Measurements from ENCODE around the gene STKLD1.

The STKLD1 gene

DNA sequence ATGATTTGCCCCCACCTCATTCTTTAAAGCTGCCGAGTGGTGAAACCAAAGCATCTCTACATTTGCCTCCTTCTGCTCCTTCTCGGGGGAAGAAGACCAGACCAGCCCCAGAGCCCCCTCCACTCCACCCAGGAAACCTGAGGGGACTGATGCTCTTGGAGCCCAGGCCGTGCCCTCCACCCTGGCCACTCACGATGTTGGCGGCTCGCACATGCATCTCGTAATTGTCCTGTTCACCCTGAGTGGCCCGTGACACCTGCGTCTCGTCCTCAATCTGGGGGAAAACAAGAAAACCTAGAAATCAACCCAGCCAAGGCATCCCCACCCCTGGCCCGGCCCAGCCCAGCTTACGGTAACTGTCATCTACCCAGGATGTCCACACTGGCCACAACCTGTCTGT lies 31.2 kb upstream of the STKLD1 start:
- Histone ChIP-seq H4K8ac (ENCODE audit: low read depth, low read length) (no peak overlapping the region), H3K36me3 (replicated peaks in 1 of 2; ENCODE audit: control insufficient read depth in 2 of 2, insufficient read depth in 2 of 2, low read length in 2 of 2) (peaks cover 70 to 81% of the 10 kb centered on the region in 2 donors)
- WGBS, 2 donors (ENCODE audit: extremely low coverage in 2 of 2, insufficient read length in 2 of 2, insufficient replicate concordance in 1 of 2) = no CpG with 5 or more reads among the region's 12 CpGs

DNA sequence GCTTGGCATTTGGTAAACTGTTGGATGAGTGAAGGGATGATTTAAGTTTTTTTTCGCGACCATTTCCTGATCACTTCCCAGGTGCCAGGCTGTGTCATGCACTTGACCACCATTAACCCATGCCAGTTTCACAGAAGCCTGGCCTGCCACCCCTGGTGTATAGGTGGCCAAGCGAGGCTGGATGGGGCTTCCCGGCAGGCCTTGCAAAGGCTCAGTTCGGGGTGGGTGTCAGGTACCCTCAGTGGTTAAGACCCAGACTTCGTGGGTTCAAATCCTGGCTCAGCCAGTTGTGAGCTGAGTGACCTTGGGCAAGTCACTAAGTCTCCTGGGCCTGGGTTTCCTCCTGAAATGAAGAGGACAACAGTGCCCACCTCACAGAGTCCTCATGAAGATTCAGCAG lies 30.6 kb upstream of the STKLD1 start:
- Histone ChIP-seq H4K8ac (ENCODE audit: low read depth, low read length) (no peak overlapping the region), H3K9ac (ENCODE audit: low read depth, low read length, poor library complexity) (no peak overlapping the region), H3K79me1 (ENCODE audit: low read depth, low read length) (peaks cover 25% of the 10 kb centered on the region), H2BK5ac (ENCODE audit: low read length) (no peak overlapping the region), H3K18ac (ENCODE audit: low read length) (no peak overlapping the region), H3K36me3 (replicated peaks in 1 of 2; ENCODE audit: control insufficient read depth in 2 of 2, insufficient read depth in 2 of 2, low read length in 2 of 2) (peaks cover 70 to 81% of the 10 kb centered on the region in 2 donors), H3K4ac (ENCODE audit: low read length) (no peak overlapping the region), H2AFZ (ENCODE audit: low read length) (no peak overlapping the region), H3K4me3 (ENCODE audit: low read length in 2 of 2) (peak overlapping the region in 1 of 2 donors; percentile 59), H3K9me3 (replicated peaks in 1 of 2; ENCODE audit: control insufficient read depth in 2 of 2, insufficient read depth in 1 of 2, low read depth in 1 of 2, low read length in 2 of 2) (no peaks in the 10 kb centered on the region), H3K4me1 (ENCODE audit: control insufficient read depth in 2 of 2, insufficient read depth in 1 of 2, low read depth in 1 of 2, low read length in 2 of 2) (peaks cover 7 to 15% of the 10 kb centered on the region in 2 donors), H3K27me3 (ENCODE audit: control insufficient read depth in 3 of 3, insufficient read depth in 3 of 3, low read depth in 1 of 3, low read length in 3 of 3) (no peaks in the 10 kb centered on the region), H2BK120ac (ENCODE audit: low read depth, low read length) (no peak overlapping the region), H4K91ac (ENCODE audit: low read depth, low read length, poor library complexity) (no peak overlapping the region), H2BK15ac (ENCODE audit: low read length) (no peak overlapping the region), H3K23ac (ENCODE audit: low read depth, low read length, poor library complexity) (no peak overlapping the region), H2AK5ac (ENCODE audit: low read depth, low read length) (no peak overlapping the region), H3K27ac (replicated peaks; ENCODE audit: low read length) (no peak overlapping the region), H3K4me2 (ENCODE audit: insufficient read depth, low read length, poor library complexity, severe bottlenecking) (no peak overlapping the region), H2BK12ac (ENCODE audit: low read length) (no peak overlapping the region), H3K14ac (ENCODE audit: low read length) (no peak overlapping the region)
- DNase-seq (ENCODE audit: low spot score) = no peak
- no CpG with 5 or more reads among the region's 6 CpGs for WGBS, 2 donors (ENCODE audit: extremely low coverage in 2 of 2, insufficient read length in 2 of 2, insufficient replicate concordance in 1 of 2)

More for the DNA sequence above, 31.2 kb upstream of the STKLD1 start:
- Histone ChIP-seq H3K9ac (ENCODE audit: low read depth, low read length, poor library complexity) (no peak overlapping the region), H3K4me3 (ENCODE audit: low read length in 2 of 2) (no peak overlapping the region), H2BK12ac (ENCODE audit: low read length) (no peak overlapping the region), H3K79me1 (ENCODE audit: low read depth, low read length) (peaks cover 25% of the 10 kb centered on the region), H3K14ac (ENCODE audit: low read length) (no peak overlapping the region), H3K18ac (ENCODE audit: low read length) (no peak overlapping the region), H2AK5ac (ENCODE audit: low read depth, low read length) (no peak overlapping the region), H3K9me3 (replicated peaks in 1 of 2; ENCODE audit: control insufficient read depth in 2 of 2, insufficient read depth in 1 of 2, low read depth in 1 of 2, low read length in 2 of 2) (no peaks in the 10 kb centered on the region), H3K4me1 (ENCODE audit: control insufficient read depth in 2 of 2, insufficient read depth in 1 of 2, low read depth in 1 of 2, low read length in 2 of 2) (peaks cover 7 to 15% of the 10 kb centered on the region in 2 donors), H3K4ac (ENCODE audit: low read length) (no peak overlapping the region), H4K91ac (ENCODE audit: low read depth, low read length, poor library complexity) (no peak overlapping the region), H2BK120ac (ENCODE audit: low read depth, low read length) (no peak overlapping the region), H3K23ac (ENCODE audit: low read depth, low read length, poor library complexity) (no peak overlapping the region), H3K27me3 (ENCODE audit: control insufficient read depth in 3 of 3, insufficient read depth in 3 of 3, low read depth in 1 of 3, low read length in 3 of 3) (no peaks in the 10 kb centered on the region), H2AFZ (ENCODE audit: low read length) (no peak overlapping the region), H3K27ac (replicated peaks; ENCODE audit: low read length) (no peak overlapping the region), H2BK15ac (ENCODE audit: low read length) (no peak overlapping the region), H3K4me2 (ENCODE audit: insufficient read depth, low read length, poor library complexity, severe bottlenecking) (no peak overlapping the region), H2BK5ac (ENCODE audit: low read length) (no peak overlapping the region)
- DNase-seq (ENCODE audit: low spot score) = no peak

DNA sequence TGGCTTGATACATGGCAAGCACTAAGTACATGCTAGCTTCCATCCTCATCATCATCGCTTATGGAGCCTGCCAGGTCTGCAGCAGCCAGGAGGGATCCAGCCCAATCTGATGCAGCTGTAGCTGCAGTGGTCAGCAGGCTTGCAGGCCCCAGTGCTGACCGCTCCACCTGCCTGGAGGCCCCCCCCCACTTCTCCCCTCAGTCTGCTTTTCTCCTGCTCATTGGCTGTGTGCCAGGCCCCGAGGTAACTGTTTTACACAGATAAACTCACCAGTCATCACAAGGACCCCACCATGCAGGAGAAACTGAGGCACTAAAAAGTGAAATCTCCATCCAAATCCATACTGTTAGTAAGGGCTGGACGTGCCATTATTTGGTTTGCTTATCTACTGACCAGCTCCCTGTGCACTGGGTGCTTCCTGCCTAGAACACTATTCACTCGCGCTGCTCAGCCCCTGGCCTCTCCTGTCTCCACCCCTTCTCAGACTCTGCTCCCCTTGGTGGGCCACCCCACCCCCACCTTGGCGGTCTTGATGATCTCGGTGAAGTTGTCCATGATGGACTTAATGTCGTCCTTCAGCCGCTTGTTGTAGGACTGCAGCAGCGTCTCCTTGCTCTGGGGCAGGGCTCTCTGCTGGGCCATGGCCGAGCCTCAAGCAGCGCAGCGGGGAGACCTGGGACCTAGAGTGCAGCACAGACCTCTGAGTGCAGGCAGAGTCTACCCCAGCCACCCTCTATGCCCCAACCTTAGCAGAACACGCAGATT lies 30.0 kb upstream of the STKLD1 start:
- no peak overlapping the region for H2AK5ac ChIP-seq (ENCODE audit: low read depth, low read length)
- H2AFZ ChIP-seq (ENCODE audit: low read length) = no peak overlapping the region
- H3K9ac ChIP-seq (ENCODE audit: low read depth, low read length, poor library complexity) = peak overlapping the region; percentile 92
- H3K9me3 ChIP-seq (replicated peaks in 1 of 2; ENCODE audit: control insufficient read depth in 2 of 2, insufficient read depth in 1 of 2, low read depth in 1 of 2, low read length in 2 of 2) = no peaks in the 10 kb centered on the region
- H4K91ac ChIP-seq (ENCODE audit: low read depth, low read length, poor library complexity) = no peak overlapping the region
- peaks cover 7 to 15% of the 10 kb centered on the region in 2 donors for H3K4me1 ChIP-seq (ENCODE audit: control insufficient read depth in 2 of 2, insufficient read depth in 1 of 2, low read depth in 1 of 2, low read length in 2 of 2)
- no peak for DNase-seq (ENCODE audit: low spot score)
- no peaks in the 10 kb centered on the region for H3K27me3 ChIP-seq (ENCODE audit: control insufficient read depth in 3 of 3, insufficient read depth in 3 of 3, low read depth in 1 of 3, low read length in 3 of 3)
- no peak overlapping the region for H4K8ac ChIP-seq (ENCODE audit: low read depth, low read length)
- H3K23ac ChIP-seq (ENCODE audit: low read depth, low read length, poor library complexity) = peak overlapping the region; percentile 8
- no peak overlapping the region for H2BK120ac ChIP-seq (ENCODE audit: low read depth, low read length)
- no peak overlapping the region for H3K14ac ChIP-seq (ENCODE audit: low read length)
- no peak overlapping the region for H2BK15ac ChIP-seq (ENCODE audit: low read length)
- H2BK12ac ChIP-seq (ENCODE audit: low read length) = no peak overlapping the region
- no peak overlapping the region for H3K4ac ChIP-seq (ENCODE audit: low read length)
- peak overlapping the region; percentile 2 for H2BK5ac ChIP-seq (ENCODE audit: low read length)
- peak overlapping the region; percentile 18 for H3K18ac ChIP-seq (ENCODE audit: low read length)
- no CpG with 5 or more reads among the region's 15 CpGs for WGBS, 2 donors (ENCODE audit: extremely low coverage in 2 of 2, insufficient read length in 2 of 2, insufficient replicate concordance in 1 of 2)
- peak overlapping the region; percentile 89 to 100 for H3K4me3 ChIP-seq (ENCODE audit: low read length in 2 of 2)
- peaks cover 71 to 81% of the 10 kb centered on the region in 2 donors for H3K36me3 ChIP-seq (replicated peaks in 1 of 2; ENCODE audit: control insufficient read depth in 2 of 2, insufficient read depth in 2 of 2, low read length in 2 of 2)
- no peak overlapping the region for H3K27ac ChIP-seq (replicated peaks; ENCODE audit: low read length)
- H3K4me2 ChIP-seq (ENCODE audit: insufficient read depth, low read length, poor library complexity, severe bottlenecking) = peak overlapping the region; percentile 86
- peaks cover 25% of the 10 kb centered on the region for H3K79me1 ChIP-seq (ENCODE audit: low read depth, low read length)

DNA sequence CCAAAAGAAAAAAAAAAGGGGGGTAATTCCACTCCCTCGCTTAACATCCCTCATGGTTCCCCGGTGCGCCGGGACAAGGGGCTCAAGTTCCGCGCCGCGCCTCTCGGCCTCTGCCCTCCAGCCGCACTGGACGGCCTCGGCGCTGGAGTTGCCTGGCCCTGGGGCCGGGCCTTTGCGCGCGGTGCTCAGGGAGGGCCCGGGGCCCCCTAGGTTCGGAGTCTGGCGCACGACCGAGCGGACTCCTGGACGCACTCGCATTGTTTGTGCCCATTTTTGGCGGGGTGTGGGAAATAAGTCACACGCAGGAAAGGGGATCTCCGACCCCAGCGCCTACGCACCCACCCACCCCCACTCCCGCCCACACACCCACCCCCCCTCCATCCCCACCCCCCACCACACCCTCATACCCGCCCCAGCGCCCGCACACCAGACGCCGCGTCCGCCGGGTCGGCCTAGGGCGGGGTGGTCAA lies 28.6 kb upstream of the STKLD1 start:
- Histone ChIP-seq H4K91ac (ENCODE audit: low read depth, low read length, poor library complexity) (no peak overlapping the region), H4K8ac (ENCODE audit: low read depth, low read length) (no peak overlapping the region), H3K14ac (ENCODE audit: low read length) (peak overlapping the region; percentile 94), H3K27me3 (ENCODE audit: control insufficient read depth in 3 of 3, insufficient read depth in 3 of 3, low read depth in 1 of 3, low read length in 3 of 3) (no peaks in the 10 kb centered on the region), H2AFZ (ENCODE audit: low read length) (peak overlapping the region; percentile 89), H3K79me1 (ENCODE audit: low read depth, low read length) (peaks cover 25% of the 10 kb centered on the region), H2BK5ac (ENCODE audit: low read length) (peak overlapping the region; percentile 80), H3K4ac (ENCODE audit: low read length) (no peak overlapping the region), H3K4me3 (ENCODE audit: low read length in 2 of 2) (peak overlapping the region; percentile 89 to 100), H2BK15ac (ENCODE audit: low read length) (no peak overlapping the region), H2BK12ac (ENCODE audit: low read length) (no peak overlapping the region), H3K4me1 (ENCODE audit: control insufficient read depth in 2 of 2, insufficient read depth in 1 of 2, low read depth in 1 of 2, low read length in 2 of 2) (peaks cover 7 to 15% of the 10 kb centered on the region in 2 donors), H3K27ac (replicated peaks; ENCODE audit: low read length) (peak overlapping the region; percentile 70), H3K36me3 (replicated peaks in 1 of 2; ENCODE audit: control insufficient read depth in 2 of 2, insufficient read depth in 2 of 2, low read length in 2 of 2) (peaks cover 72 to 81% of the 10 kb centered on the region in 2 donors), H3K4me2 (ENCODE audit: insufficient read depth, low read length, poor library complexity, severe bottlenecking) (peak overlapping the region; percentile 86), H2AK5ac (ENCODE audit: low read depth, low read length) (no peak overlapping the region), H3K9me3 (replicated peaks in 1 of 2; ENCODE audit: control insufficient read depth in 2 of 2, insufficient read depth in 1 of 2, low read depth in 1 of 2, low read length in 2 of 2) (peaks cover 0 to 5% of the 10 kb centered on the region in 2 donors), H3K9ac (ENCODE audit: low read depth, low read length, poor library complexity) (peak overlapping the region; percentile 91), H3K23ac (ENCODE audit: low read depth, low read length, poor library complexity) (no peak overlapping the region), H2BK120ac (ENCODE audit: low read depth, low read length) (no peak overlapping the region), H3K18ac (ENCODE audit: low read length) (peak overlapping the region; percentile 94)
- DNase-seq (ENCODE audit: low spot score) = peak; percentile 42
- WGBS, 2 donors (ENCODE audit: extremely low coverage in 2 of 2, insufficient read length in 2 of 2, insufficient replicate concordance in 1 of 2) = no CpG with 5 or more reads among the region's 41 CpGs

Measured in neuronal stem cell (in vitro differentiated cells).